Skeletal muscle satellite cell (primary cell): Measurements from ENCODE around the gene FARS2.
"Not testable (repeated sequence)": the region's sequence is repeated elsewhere in the genome, so short reads cannot be mapped to it uniquely, and the experiment has no call there.

Experiments
- H3K27me3 ChIP-seq: 2 replicates; pipeline ENCODE4 v1.7.0; 2013; ENCODE audit warnings: low read length; ENCODE audit not compliant: control insufficient read depth, insufficient read depth
- H3K36me3 ChIP-seq: 2 replicates; pipeline ENCODE4 v1.7.0; 2013; ENCODE audit warnings: mild to moderate bottlenecking, control low read depth, low read length; ENCODE audit not compliant: insufficient read depth
- H3K4me1 ChIP-seq: 2 replicates; pipeline ENCODE4 v1.7.0; 2013; ENCODE audit warnings: low read length; ENCODE audit not compliant: control insufficient read depth, insufficient read depth
- H3K4me2 ChIP-seq: 2 replicates; pipeline ENCODE4 v1.7.0; 2013; ENCODE audit warnings: mild to moderate bottlenecking, low read length
- H3K4me3 ChIP-seq: 2 replicates; pipeline ENCODE4 v1.7.0; 2013; ENCODE audit warnings: low read length
- H3K9ac ChIP-seq: 2 replicates; pipeline ENCODE4 v1.7.0; 2013; ENCODE audit warnings: mild to moderate bottlenecking, low read depth, low read length, moderate library complexity
- H3K9me3 ChIP-seq: replicated peaks from 2 replicates; pipeline ENCODE4 v1.7.0; 2013; ENCODE audit warnings: mild to moderate bottlenecking, control low read depth, low read length

The FARS2 gene

DNA sequence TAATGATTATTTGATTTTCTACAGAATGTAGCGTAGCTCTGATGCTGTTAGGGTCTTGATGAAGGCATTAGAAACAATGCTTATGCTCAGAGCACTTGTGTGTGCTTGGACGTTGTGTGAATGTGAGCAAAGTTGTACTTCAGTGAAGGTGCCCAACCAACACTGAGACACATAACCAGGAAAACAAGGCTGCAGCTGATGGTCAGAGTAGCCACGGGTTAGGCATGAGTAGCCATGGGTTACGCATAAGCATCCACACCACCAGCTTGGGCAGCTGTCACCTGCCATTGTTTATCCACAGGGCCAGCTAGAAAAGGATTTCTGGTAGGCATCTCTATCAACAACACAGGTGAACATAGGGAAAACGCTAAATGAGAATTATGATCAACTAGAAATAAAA, 418.8 kb downstream of the FARS2 start:
- H3K27me3 ChIP-seq: no peaks in the 10 kb centered on the region
- no peak overlapping the region for H3K9ac ChIP-seq
- H3K4me1 ChIP-seq: peaks cover 22% of the 10 kb centered on the region
- no peak overlapping the region for H3K4me3 ChIP-seq
- H3K36me3 ChIP-seq: no peaks in the 10 kb centered on the region
- H3K9me3 ChIP-seq: no peaks in the 10 kb centered on the region
- H3K4me2 ChIP-seq: no peak overlapping the region

GRCh38 chr6:5681480-5681879, 420.2 kb downstream of the FARS2 start:
- no peaks in the 10 kb centered on the region for H3K36me3 ChIP-seq
- H3K9me3 ChIP-seq: no peaks in the 10 kb centered on the region
- no peak overlapping the region for H3K4me2 ChIP-seq
- no peaks in the 10 kb centered on the region for H3K27me3 ChIP-seq
- H3K4me3 ChIP-seq: no peak overlapping the region
- H3K4me1 ChIP-seq: peaks cover 20% of the 10 kb centered on the region
- no peak overlapping the region for H3K9ac ChIP-seq

GRCh38 chr6:5682530-5682929, 421.2 kb downstream of the FARS2 start:
- no peak overlapping the region for H3K4me2 ChIP-seq
- no peaks in the 10 kb centered on the region for H3K36me3 ChIP-seq
- H3K27me3 ChIP-seq: no peaks in the 10 kb centered on the region
- peaks cover 11% of the 10 kb centered on the region for H3K4me1 ChIP-seq
- no peak overlapping the region for H3K4me3 ChIP-seq
- H3K9me3 ChIP-seq: no peaks in the 10 kb centered on the region
- H3K9ac ChIP-seq: no peak overlapping the region

DNA sequence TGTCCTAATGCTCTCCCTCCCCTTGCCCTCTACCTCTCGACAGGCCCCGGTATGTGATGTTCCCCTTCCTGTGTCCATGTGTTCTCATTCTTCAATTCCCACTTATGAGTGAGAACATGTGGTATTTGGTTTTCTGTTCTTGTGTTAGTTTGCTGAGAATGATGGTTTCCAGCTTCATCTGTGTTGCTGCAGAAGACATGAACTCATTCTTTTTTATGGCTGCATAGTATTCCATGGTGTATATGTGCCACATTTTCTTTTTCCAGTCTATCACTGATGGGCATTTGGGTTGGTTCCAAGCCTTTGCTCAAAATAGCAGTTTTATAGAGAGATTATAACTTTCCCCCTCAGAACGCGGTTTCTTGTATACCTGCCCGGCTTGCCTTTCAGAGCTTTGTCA, 422.4 kb downstream of the FARS2 start:
- not testable (repeated sequence) for H3K4me3 ChIP-seq, H3K27me3 ChIP-seq, H3K4me2 ChIP-seq, H3K36me3 ChIP-seq, H3K9ac ChIP-seq, H3K9me3 ChIP-seq, H3K4me1 ChIP-seq

- no peak overlapping the region for H3K4me2 ChIP-seq
- H3K36me3 ChIP-seq: no peaks in the 10 kb centered on the region
- H3K9me3 ChIP-seq: no peaks in the 10 kb centered on the region
- no peaks in the 10 kb centered on the region for H3K27me3 ChIP-seq
- H3K4me1 ChIP-seq: peaks cover 8% of the 10 kb centered on the region
- H3K4me3 ChIP-seq: no peak overlapping the region
- H3K9ac ChIP-seq: no peak overlapping the region
Measured at GRCh38 chr6:5684320-5685053, 423.2 kb downstream of the FARS2 start.

DNA sequence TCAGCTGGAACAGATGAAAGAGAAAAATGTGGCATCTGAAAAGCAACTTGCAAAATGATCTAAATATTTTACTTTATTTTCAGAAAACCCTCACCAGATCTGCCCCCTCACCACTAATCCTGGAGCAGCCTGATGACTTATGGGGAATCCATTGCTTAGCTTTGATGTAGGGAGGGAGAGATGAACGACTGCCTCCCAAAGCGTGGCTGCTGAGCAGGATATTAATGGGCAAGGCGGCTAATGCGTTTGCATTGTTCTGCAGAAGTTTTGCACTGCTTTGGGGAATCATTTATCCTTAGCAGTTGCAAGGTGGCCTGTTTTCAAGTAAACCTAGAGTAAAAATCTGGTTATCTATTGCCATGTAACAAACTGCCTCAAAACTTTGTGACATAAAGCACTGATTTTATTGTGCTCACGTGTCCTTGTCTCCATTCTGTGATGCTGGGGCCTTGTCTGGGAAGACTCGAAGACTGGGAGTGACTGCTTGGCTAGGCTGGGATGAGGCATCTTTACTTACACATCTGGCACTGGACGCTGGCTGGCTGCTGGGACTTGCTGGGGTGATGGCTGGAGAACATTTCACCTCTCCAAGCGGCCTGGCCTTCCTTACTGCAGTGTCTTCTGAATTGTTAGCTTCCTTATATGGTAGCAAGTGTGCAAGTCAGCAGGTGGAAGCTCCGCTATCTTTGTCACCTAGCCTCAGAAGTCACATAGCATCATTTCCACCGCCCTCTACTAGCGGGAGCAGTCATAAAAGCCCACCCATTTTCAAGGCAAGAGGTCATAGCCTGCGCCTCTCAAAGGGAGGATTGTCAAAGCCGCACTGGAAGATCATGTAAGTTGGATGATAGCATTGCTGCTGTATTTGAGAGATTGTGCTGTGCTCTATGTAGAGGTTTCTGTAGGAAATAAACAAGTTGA, 432.2 kb downstream of the FARS2 start:
- Histone ChIP-seq H3K4me1 (peaks cover 19% of the 10 kb centered on the region), H3K9ac (no peak overlapping the region), H3K27me3 (no peaks in the 10 kb centered on the region), H3K36me3 (no peaks in the 10 kb centered on the region), H3K9me3 (no peaks in the 10 kb centered on the region), H3K4me3 (no peak overlapping the region), H3K4me2 (no peak overlapping the region)

- Histone ChIP-seq H3K4me1 (peaks cover 19% of the 10 kb centered on the region), H3K9me3 (no peaks in the 10 kb centered on the region), H3K36me3 (no peaks in the 10 kb centered on the region), H3K9ac (peak overlapping the region; percentile 64), H3K4me3 (no peak overlapping the region), H3K4me2 (peak overlapping the region; percentile 62), H3K27me3 (no peaks in the 10 kb centered on the region)
Measured at GRCh38 chr6:5695260-5696245, 434.2 kb downstream of the FARS2 start.

GRCh38 chr6:5697508-5697907, 436.2 kb downstream of the FARS2 start:
- peaks cover 19% of the 10 kb centered on the region for H3K4me1 ChIP-seq

DNA sequence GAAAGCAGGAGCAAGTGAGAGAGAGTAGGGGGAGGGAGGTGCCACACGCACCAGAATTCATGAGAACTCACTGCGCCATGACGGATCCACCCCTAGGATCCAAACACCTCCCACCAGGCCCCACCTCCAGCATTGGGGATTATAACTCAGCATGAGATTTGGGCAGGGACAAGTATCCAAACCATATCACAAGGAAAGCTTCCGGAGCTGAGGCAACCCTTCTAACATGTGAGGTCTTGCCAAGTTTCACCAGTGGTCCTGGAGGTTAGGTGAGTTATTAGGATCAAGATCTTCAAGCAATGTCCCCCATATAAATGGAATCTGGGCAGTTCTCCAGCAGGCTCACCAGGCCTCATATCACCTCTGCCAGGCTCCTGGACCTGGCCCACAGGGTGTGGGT, 437.0 kb downstream of the FARS2 start:
- H3K36me3 ChIP-seq: no peaks in the 10 kb centered on the region
- peaks cover 19% of the 10 kb centered on the region for H3K4me1 ChIP-seq
- H3K4me2 ChIP-seq: no peak overlapping the region
- H3K27me3 ChIP-seq: no peaks in the 10 kb centered on the region
- H3K4me3 ChIP-seq: no peak overlapping the region
- H3K9me3 ChIP-seq: no peaks in the 10 kb centered on the region
- H3K9ac ChIP-seq: no peak overlapping the region

More at GRCh38 chr6:5697508-5697907, 436.2 kb downstream of the FARS2 start:
- Histone ChIP-seq H3K4me2 (no peak overlapping the region), H3K4me3 (no peak overlapping the region), H3K27me3 (no peaks in the 10 kb centered on the region), H3K9me3 (no peaks in the 10 kb centered on the region), H3K36me3 (no peaks in the 10 kb centered on the region), H3K9ac (no peak overlapping the region)

- H3K36me3 ChIP-seq, H3K9me3 ChIP-seq, H3K9ac ChIP-seq, H3K4me2 ChIP-seq, H3K27me3 ChIP-seq, H3K4me3 ChIP-seq: not testable (repeated sequence)
- peaks cover 19% of the 10 kb centered on the region for H3K4me1 ChIP-seq
Measured at GRCh38 chr6:5699064-5699463, 437.8 kb downstream of the FARS2 start.

DNA sequence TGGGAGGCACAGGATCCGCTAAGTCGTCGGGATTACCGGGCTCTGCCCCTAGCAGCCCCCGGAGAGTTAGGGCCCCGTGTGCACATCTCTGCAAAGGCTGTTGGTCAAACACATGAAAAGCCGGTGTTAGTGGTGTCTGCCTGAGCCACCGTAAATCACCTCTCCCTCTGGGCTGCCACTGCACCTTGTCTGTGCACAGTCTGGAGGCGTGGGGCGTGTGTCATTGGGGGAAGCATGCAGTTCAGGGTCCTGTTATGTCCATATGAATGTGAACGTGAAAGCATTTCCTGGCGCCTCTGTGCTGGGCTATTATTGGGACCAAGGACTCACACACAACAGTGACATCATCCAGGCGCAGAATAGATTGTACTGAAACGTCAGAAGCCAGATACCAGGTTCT, 439.9 kb downstream of the FARS2 start:
- no peaks in the 10 kb centered on the region for H3K36me3 ChIP-seq
- no peak overlapping the region for H3K4me2 ChIP-seq
- H3K4me1 ChIP-seq: peaks cover 5% of the 10 kb centered on the region
- no peaks in the 10 kb centered on the region for H3K27me3 ChIP-seq
- no peak overlapping the region for H3K4me3 ChIP-seq
- no peak overlapping the region for H3K9ac ChIP-seq
- H3K9me3 ChIP-seq: no peaks in the 10 kb centered on the region
